Activated CD4-positive, alpha-beta T cell treated with anti-CD3 and anti-CD28 coated beads for 1 hour (primary cell): Measurements from ENCODE around the gene HMG20B.

Source experiments
- DNase-seq: peaks from one replicate; pipeline ENCODE4 v3.0.0-alpha.2; 2020

Gene HMG20B

GRCh38 chr19:3537438-3538240 is 35.1 kb upstream of the HMG20B start:
- DNase-seq: no peak

GRCh38 chr19:3538258-3538929 is 34.4 kb upstream of the HMG20B start:
- no peak for DNase-seq

- no peak for DNase-seq
Measured at GRCh38 chr19:3538965-3539755, 33.6 kb upstream of the HMG20B start, which contains the start of gene TEKTIP1. TEKTIP1 (plus strand) TSS chr19:3539174; CDS start chr19:3539178, 4 bp downstream.

GRCh38 chr19:3539756-3540118 is 33.0 kb upstream of the HMG20B start:
- no peak for DNase-seq

GRCh38 chr19:3543150-3544057 is 29.3 kb upstream of the HMG20B start:
- DNase-seq: no peak

- no peak for DNase-seq
Measured at GRCh38 chr19:3544058-3544376, 28.7 kb upstream of the HMG20B start.

- peak; percentile 66 for DNase-seq
Measured at GRCh38 chr19:3544742-3545668, 27.7 kb upstream of the HMG20B start.

- DNase-seq: no peak
Measured at GRCh38 chr19:3545669-3546034, 27.1 kb upstream of the HMG20B start.

GRCh38 chr19:3546119-3546518 is 26.6 kb upstream of the HMG20B start:
- DNase-seq: no peak

- DNase-seq: no peak
Measured at GRCh38 chr19:3547301-3547731, 25.4 kb upstream of the HMG20B start.

GRCh38 chr19:3547767-3548282 is 24.9 kb upstream of the HMG20B start:
- DNase-seq: no peak

GRCh38 chr19:3548606-3549005 is 24.1 kb upstream of the HMG20B start:
- DNase-seq: no peak

- DNase-seq: no peak
Measured at GRCh38 chr19:3549816-3550215, 22.9 kb upstream of the HMG20B start.

- DNase-seq: no peak
Measured at GRCh38 chr19:3550947-3551791, 21.6 kb upstream of the HMG20B start.

GRCh38 chr19:3551792-3552095 is 21.0 kb upstream of the HMG20B start:
- no peak for DNase-seq

- no peak for DNase-seq
Measured at GRCh38 chr19:3554254-3555083, 18.3 kb upstream of the HMG20B start.

GRCh38 chr19:3555653-3556422 is 16.9 kb upstream of the HMG20B start:
- DNase-seq: no peak

GRCh38 chr19:3556423-3556977 is 16.2 kb upstream of the HMG20B start:
- DNase-seq: no peak
